Measurements from ENCODE around the gene TNS4.
A peak's percentile ranks its signal among the peaks of the same experiment; 100 is the strongest.
"Not testable (repeated sequence)": the region's sequence is repeated elsewhere in the genome, so short reads cannot be mapped to it uniquely, and the experiment has no call there.

Gene TNS4

DNA sequence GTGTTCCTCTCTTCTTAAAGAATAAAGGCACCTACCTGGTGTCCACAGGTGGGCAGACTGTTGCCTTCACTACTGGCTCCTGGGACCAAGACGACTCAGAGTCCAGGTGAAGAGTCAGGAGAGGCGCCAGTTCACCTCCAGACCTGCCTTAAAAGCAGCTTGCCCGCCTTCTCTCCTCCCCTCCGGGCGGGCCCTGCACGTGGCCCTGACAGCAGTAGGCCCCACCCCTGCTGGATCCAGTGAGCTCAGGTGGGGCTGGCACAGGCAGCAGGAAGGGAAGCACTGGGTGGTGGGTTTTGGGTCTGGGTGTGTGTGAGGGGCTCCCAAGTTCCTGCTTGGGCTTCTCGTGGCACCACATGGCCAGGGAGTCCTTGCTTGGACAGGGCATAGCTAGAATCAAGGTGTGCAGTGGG lies at the start of gene TNS4:
TSS of gene TNS4 (minus strand) at position 125 of the 413 bp plus-strand sequence. CDS start 5,198 bp downstream, outside the sequence.
- Mint-ChIP-seq H3K4me3 (no peak within 1 kb of the TSS), H3K36me3 (no peaks in the 10 kb centered on the region), H3K9me3 (no peaks in the 10 kb centered on the region), H3K27ac (peak within 1 kb of the TSS; percentile 78), H3K4me1 (peaks cover 24% of the 10 kb centered on the region)
- DNase-seq (ENCODE audit: low spot score in 2 of 2): no peak
- ATAC-seq: no peak

- peaks cover 88% of the 10 kb centered on the region for H3K36me3 Mint-ChIP-seq
- peaks cover 95% of the 10 kb centered on the region for H3K4me1 Mint-ChIP-seq
- no peaks in the 10 kb centered on the region for H3K9me3 Mint-ChIP-seq
- ATAC-seq (no peak), DNase-seq (ENCODE audit: low spot score in 2 of 2) (peak in 1 of 2 donors; percentile 48)
- peak overlapping the region; percentile 77 for H3K27ac Mint-ChIP-seq
- H3K4me3 Mint-ChIP-seq: no peak overlapping the region
Observed at GRCh38 chr17:40550608-40551007, 49.2 kb upstream of the TNS4 start.

DNA sequence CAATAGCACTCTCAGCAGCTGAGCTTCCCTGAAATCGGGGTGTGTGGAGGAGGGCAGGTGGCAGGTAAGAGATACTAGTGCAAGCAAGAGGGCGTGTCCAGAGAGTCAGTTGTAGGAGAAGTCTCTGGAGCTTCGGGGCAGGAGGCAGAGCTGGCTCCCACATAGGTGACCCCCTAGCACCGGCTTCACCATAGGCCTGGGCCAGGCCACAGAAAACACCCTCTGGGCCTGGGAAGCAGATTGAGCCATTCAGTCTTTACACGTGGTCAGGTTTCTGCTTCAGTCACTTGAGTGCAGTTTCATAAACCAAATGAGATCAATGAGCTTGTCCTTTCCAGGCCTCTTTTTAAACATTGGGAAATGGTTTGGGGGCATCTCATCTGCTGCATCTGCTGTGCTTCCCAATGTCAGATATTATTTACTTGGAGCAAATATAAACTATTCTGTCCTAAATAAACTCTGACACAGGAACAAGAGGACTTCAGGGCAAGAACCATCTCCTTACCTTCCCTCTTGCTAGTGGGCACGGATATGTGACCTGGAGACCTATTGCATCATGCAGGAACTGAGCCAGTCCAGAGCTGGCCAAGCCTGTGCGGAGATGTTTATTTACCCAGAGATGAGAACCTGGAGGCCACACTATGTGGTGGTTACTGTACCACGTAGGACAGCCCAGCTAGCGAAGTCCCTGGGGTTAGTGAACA lies 47.7 kb upstream of the TNS4 start:
- DNase-seq (ENCODE audit: low spot score in 2 of 2) (peak in 1 of 2 donors; percentile 4), ATAC-seq (peak; percentile 17)
- peaks cover 85% of the 10 kb centered on the region for H3K4me1 Mint-ChIP-seq
- H3K36me3 Mint-ChIP-seq: peaks cover 76% of the 10 kb centered on the region
- H3K9me3 Mint-ChIP-seq: no peaks in the 10 kb centered on the region
- H3K27ac Mint-ChIP-seq: peak overlapping the region; percentile 77
- H3K4me3 Mint-ChIP-seq: no peak overlapping the region

GRCh38 chr17:40548491-40548981 lies 47.1 kb upstream of the TNS4 start:
- Mint-ChIP-seq H3K36me3 (peaks cover 70% of the 10 kb centered on the region), H3K9me3 (no peaks in the 10 kb centered on the region), H3K4me3 (no peak overlapping the region), H3K27ac (peak overlapping the region; percentile 77), H3K4me1 (peaks cover 81% of the 10 kb centered on the region)
- ATAC-seq: no peak
- peak in 1 of 2 donors; percentile 1 for DNase-seq (ENCODE audit: low spot score in 2 of 2)

- Mint-ChIP-seq H3K4me1 (peaks cover 84% of the 10 kb centered on the region), H3K36me3 (peaks cover 70% of the 10 kb centered on the region), H3K27ac (peak overlapping the region; percentile 77), H3K9me3 (no peaks in the 10 kb centered on the region), H3K4me3 (peak overlapping the region; percentile 28)
- DNase-seq (ENCODE audit: low spot score in 2 of 2): no peak
- no peak for ATAC-seq
Observed at GRCh38 chr17:40547785-40548478, 46.5 kb upstream of the TNS4 start.

DNA sequence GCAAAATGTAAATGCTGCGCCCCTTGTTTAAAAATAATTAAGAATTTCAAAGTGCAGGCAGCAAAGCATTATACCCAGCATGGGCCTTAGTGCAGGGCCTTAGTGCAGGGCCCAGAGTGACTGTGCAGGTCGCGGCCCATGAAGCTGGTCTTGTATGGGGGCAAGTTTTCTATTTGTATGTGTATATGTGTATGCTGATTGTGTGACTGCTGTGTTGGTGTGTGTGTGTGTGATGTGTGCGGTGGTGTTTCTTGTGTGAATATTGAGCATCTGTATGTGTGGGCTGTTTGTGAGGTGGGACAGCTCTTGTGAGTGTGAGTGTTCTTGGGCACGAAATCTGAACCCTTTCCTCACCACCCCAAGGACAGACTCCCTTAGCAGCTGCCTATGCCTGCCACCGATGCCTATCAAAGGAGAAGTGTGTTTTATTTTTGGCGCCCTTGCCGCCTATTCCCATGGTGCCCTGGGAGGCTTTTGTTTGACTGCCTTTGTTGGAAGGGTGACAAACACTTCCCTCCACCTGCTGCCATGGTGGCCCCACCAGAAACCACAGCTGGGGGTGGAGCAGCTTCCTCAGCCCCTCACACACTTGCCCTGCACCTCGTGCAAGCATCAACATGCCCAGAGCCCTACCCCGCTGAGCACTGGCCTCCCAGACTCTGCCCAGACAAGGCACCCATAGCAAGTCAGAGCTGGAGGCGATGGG lies 45.8 kb upstream of the TNS4 start:
- H3K4me3 Mint-ChIP-seq: peak overlapping the region; percentile 28
- no peaks in the 10 kb centered on the region for H3K9me3 Mint-ChIP-seq
- H3K27ac Mint-ChIP-seq: peak overlapping the region; percentile 77
- ATAC-seq: peak; percentile 71
- peaks cover 84% of the 10 kb centered on the region for H3K4me1 Mint-ChIP-seq
- peaks cover 69% of the 10 kb centered on the region for H3K36me3 Mint-ChIP-seq
- DNase-seq (ENCODE audit: low spot score in 2 of 2): no peak

DNA sequence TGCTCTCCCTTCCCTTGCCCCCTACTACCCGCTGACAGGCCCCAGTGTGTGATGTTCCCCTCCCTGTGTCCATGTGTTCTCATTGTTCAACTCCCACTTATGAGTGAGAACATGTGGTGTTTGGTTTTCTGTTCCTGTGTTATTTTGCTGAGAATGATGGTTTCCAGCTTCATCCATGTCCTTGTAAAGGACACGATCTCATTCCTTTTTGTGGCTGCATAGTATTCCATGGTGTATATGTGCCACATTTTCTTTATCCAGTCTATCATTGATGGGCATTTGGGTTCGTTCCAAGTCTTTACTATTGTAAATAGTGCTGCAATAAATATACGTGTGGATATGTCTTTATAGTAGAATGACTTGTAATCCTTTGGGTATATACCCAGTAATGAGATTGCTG lies 45.1 kb upstream of the TNS4 start:
- H3K27ac Mint-ChIP-seq; H3K9me3 Mint-ChIP-seq; DNase-seq (ENCODE audit: low spot score in 2 of 2); H3K4me3 Mint-ChIP-seq; ATAC-seq: not testable (repeated sequence)
- H3K4me1 Mint-ChIP-seq: peaks cover 84% of the 10 kb centered on the region
- peaks cover 69% of the 10 kb centered on the region for H3K36me3 Mint-ChIP-seq

- Mint-ChIP-seq H3K9me3 (no peaks in the 10 kb centered on the region), H3K4me1 (peaks cover 84% of the 10 kb centered on the region), H3K36me3 (peaks cover 66% of the 10 kb centered on the region), H3K4me3 (no peak overlapping the region), H3K27ac (peak overlapping the region; percentile 8)
- ATAC-seq (no peak), DNase-seq (ENCODE audit: low spot score in 2 of 2) (no peak)
Observed at GRCh38 chr17:40545660-40546059, 44.2 kb upstream of the TNS4 start.

DNA sequence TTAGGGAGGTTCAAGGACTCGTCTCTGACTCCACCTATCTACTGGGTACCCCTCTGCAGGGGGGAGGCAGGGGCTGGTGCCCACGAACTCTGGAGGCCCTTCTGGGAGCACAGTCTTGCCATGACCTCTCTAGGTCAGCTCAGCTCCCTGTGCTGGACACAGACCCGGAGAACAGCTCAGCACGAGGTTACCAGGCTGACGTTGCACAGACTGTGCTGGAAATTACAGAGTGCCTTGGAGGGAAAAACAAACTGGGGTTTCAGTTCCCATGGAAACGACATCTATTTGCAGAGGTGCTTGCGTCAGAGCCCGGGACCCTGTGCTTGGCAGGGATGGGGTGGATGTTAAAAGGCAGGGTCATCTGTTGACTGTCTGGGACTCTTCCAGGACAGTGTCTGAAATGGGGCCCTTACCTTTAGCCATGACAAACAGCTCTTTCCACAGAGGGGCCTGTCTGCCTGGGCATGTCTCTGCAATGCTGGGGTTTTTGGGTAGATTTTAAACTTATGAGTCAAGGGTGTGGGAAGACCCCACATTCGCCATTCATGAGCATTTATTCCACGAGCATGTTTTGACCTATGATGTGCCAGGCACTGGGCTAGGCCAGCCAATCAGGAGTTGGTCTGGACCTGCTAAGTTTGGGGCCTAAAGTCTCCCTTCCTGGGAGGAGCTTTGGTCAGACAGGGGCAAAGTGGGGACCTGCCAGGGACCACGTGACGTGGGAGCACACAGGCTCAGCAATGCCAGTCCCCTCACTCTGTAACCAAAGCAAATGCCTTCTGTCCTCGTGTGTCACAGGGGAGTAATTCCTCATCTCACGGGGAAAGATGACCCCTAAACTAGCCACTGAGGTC lies 41.4 kb upstream of the TNS4 start:
- DNase-seq (ENCODE audit: low spot score in 2 of 2): peak in 1 of 2 donors; percentile 74
- peaks cover 77% of the 10 kb centered on the region for H3K4me1 Mint-ChIP-seq
- no peaks in the 10 kb centered on the region for H3K9me3 Mint-ChIP-seq
- peak; percentile 57 for ATAC-seq
- H3K4me3 Mint-ChIP-seq: peak overlapping the region; percentile 83
- H3K27ac Mint-ChIP-seq: peak overlapping the region; percentile 99
- H3K36me3 Mint-ChIP-seq: peaks cover 47% of the 10 kb centered on the region

- DNase-seq (ENCODE audit: low spot score in 2 of 2) (no peak), ATAC-seq (no peak)
- peaks cover 47% of the 10 kb centered on the region for H3K36me3 Mint-ChIP-seq
- peak overlapping the region; percentile 99 for H3K27ac Mint-ChIP-seq
- peak overlapping the region; percentile 83 for H3K4me3 Mint-ChIP-seq
- H3K4me1 Mint-ChIP-seq: peaks cover 77% of the 10 kb centered on the region
- H3K9me3 Mint-ChIP-seq: no peaks in the 10 kb centered on the region
Observed at GRCh38 chr17:40541873-40542557, 40.6 kb upstream of the TNS4 start.

GRCh38 chr17:40541060-40541872 lies 39.8 kb upstream of the TNS4 start:
- ATAC-seq (peak; percentile 57), DNase-seq (ENCODE audit: low spot score in 2 of 2) (peak; percentile 43 to 76)
- H3K4me3 Mint-ChIP-seq: peak overlapping the region; percentile 83
- H3K9me3 Mint-ChIP-seq: no peaks in the 10 kb centered on the region
- H3K4me1 Mint-ChIP-seq: peaks cover 77% of the 10 kb centered on the region
- peak overlapping the region; percentile 99 for H3K27ac Mint-ChIP-seq
- H3K36me3 Mint-ChIP-seq: peaks cover 49% of the 10 kb centered on the region

DNA sequence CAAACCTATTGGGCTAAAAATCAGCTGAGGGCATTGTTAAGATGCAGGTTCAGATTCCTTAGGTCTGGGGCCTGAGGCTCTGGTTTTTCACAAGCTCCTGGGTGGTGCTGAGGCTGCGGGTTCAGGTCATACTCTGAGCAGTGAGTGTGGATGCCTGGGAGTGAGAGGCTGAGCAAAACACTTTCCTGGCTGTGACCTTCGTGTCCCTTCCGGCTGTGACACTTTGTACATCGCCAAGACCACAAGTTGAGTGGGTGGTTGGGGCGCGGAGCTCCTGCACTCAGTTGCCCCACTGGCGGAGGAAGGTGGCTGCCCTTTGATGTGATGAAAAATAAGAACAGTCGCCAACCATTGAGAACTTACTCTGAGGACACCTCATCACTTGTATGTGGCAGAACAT lies 39.0 kb upstream of the TNS4 start:
- ATAC-seq: peak; percentile 73

GRCh38 chr17:40539711-40540411 lies 38.4 kb upstream of the TNS4 start:
- DNase-seq (ENCODE audit: low spot score in 2 of 2) (no peak), ATAC-seq (no peak)
- peak overlapping the region; percentile 83 for H3K4me3 Mint-ChIP-seq
- peaks cover 71% of the 10 kb centered on the region for H3K4me1 Mint-ChIP-seq
- peaks cover 41% of the 10 kb centered on the region for H3K36me3 Mint-ChIP-seq
- H3K27ac Mint-ChIP-seq: peak overlapping the region; percentile 99
- no peaks in the 10 kb centered on the region for H3K9me3 Mint-ChIP-seq

More for the DNA sequence above, 39.0 kb upstream of the TNS4 start:
- peaks cover 74% of the 10 kb centered on the region for H3K4me1 Mint-ChIP-seq
- peak overlapping the region; percentile 99 for H3K27ac Mint-ChIP-seq
- peak; percentile 47 to 73 for DNase-seq (ENCODE audit: low spot score in 2 of 2)
- H3K9me3 Mint-ChIP-seq: no peaks in the 10 kb centered on the region
- H3K36me3 Mint-ChIP-seq: peaks cover 42% of the 10 kb centered on the region
- peak overlapping the region; percentile 83 for H3K4me3 Mint-ChIP-seq
